Measurements from ENCODE around the gene PTPRO.

The PTPRO gene

DNA sequence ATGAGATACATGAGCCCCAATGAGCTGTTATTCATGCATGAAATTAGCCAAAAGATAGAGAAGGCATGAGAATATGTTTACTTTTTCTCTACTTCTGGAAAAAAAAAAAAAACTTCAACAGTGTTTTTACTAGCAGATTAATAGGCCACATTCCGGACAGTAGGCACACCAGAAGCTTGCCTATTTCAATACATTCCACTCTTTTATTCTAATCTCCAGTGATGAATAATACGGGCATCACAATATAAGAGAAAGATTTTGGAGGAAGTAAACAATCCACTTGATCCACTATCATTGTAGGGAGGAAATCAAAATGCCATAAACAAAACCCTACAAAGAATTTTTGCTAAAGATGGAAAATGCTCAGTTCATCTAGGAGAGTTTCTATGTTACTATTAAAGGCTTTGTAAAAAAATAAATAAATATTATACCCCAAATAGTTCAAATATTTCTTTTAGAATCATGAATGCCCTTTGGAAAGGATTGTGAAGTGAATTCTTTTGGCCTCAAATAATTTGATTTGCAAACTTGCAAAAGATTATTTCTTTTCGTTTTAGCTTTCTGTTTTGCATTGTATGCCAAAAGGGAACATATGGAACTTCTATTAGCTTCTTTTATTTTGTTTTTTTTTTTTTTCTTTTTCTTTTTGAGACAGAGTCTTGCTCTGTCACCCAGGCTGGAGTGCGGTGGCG is 234.2 kb downstream of the PTPRO start:
- no peaks in the 10 kb centered on the region for H3K27me3 ChIP-seq (ENCODE audit: insufficient read depth, low read depth, severe bottlenecking)
- no peaks in the 10 kb centered on the region for H3K9me3 ChIP-seq (ENCODE audit: severe bottlenecking)
- H3K36me3 ChIP-seq, result no peaks in the 10 kb centered on the region
- no peak overlapping the region for H3K27ac ChIP-seq
- no peak overlapping the region for H3K4me3 ChIP-seq (ENCODE audit: low read depth, low read length)
- no peak for DNase-seq
- no peak for TF ChIP-seq CTCF (IDR thresholded peaks at IDR 0.05; ENCODE audit: low read depth, low read length)

DNA sequence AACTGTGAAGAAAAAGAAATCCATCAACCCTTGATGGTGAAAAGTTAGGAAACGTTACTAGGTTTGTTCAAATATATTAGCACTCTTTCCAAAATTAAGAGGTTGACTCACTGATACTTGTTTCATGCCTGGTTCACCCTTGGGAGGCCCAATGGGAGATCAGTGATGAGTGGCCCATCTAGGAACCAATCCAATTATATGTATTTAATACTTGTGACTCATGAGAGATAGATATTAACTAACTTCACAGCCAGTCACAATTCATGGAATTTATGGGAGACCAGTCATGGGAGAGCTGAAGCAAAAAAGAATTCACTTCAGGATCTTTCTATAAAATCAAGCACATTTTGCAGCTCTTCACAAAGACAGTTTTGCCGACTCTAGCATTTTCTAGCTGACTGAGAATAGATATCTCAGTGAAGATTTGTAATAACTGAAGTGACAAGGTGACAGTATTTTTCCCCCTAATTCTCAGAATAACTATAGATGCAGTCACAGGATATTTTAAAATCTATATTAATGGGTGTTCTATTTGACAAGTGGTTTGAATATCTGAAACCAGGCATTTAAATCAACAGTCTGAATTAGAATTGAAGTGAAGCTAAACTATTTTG is 236.7 kb downstream of the PTPRO start:
- no peaks in the 10 kb centered on the region for H3K36me3 ChIP-seq
- H3K4me3 ChIP-seq (ENCODE audit: low read depth, low read length), result no peak overlapping the region
- no peaks in the 10 kb centered on the region for H3K27me3 ChIP-seq (ENCODE audit: insufficient read depth, low read depth, severe bottlenecking)
- H3K9me3 ChIP-seq (ENCODE audit: severe bottlenecking), result no peaks in the 10 kb centered on the region
- no peak for DNase-seq
- TF ChIP-seq CTCF (IDR thresholded peaks at IDR 0.05; ENCODE audit: low read depth, low read length), result no peak
- no peak overlapping the region for H3K27ac ChIP-seq

GRCh38 chr12:15561396-15561795 is 239.1 kb downstream of the PTPRO start:
- Histone ChIP-seq H3K4me3 (ENCODE audit: low read depth, low read length) (no peak overlapping the region), H3K9me3 (ENCODE audit: severe bottlenecking) (no peaks in the 10 kb centered on the region), H3K27ac (no peak overlapping the region), H3K27me3 (ENCODE audit: insufficient read depth, low read depth, severe bottlenecking) (no peaks in the 10 kb centered on the region), H3K36me3 (no peaks in the 10 kb centered on the region)
- TF ChIP-seq CTCF (IDR thresholded peaks at IDR 0.05; ENCODE audit: low read depth, low read length), result no peak
- no peak for DNase-seq

DNA sequence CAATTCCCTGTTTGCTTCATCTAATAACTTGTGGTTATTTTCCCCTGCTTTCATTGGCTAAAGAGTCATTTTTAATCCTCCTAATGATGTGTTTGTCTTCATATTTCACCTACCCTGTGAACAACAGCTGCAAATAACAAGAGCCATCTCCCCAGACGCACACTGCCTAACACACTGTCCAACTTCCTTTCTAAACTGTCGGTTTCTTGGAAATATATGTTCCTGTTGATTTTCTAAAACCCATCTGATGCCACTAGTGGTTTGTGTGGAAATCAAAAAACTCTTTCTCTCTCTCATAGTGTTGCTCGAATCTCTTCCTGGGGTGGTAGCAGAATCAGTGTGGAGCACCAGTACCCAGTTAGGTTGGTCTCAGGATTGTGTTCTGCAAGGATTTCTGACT is 240.0 kb downstream of the PTPRO start:
- no peak for TF ChIP-seq CTCF (IDR thresholded peaks at IDR 0.05; ENCODE audit: low read depth, low read length)
- no peak overlapping the region for H3K27ac ChIP-seq
- H3K36me3 ChIP-seq, result no peaks in the 10 kb centered on the region

DNA sequence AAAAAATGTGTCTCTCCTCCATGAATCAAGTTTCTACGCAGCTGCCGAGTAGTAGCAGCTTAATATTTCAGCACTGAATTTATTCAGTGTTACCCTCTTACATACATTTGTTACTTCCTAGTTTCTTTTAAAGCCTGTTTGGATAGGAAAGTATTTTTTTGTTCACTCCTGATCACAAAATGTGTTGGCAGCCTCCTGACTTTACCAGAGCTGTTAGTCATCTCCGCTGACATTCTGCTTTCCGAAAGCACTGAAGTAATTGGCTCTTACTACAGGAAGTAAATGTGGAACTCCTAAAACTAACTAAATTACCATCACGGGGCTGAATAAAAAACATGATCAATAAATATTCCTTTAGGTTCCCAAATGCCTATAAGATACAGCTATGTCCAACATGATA is 241.4 kb downstream of the PTPRO start:
- Histone ChIP-seq H3K27me3 (ENCODE audit: insufficient read depth, low read depth, severe bottlenecking) (no peaks in the 10 kb centered on the region), H3K27ac (no peak overlapping the region), H3K36me3 (no peaks in the 10 kb centered on the region), H3K9me3 (ENCODE audit: severe bottlenecking) (no peaks in the 10 kb centered on the region), H3K4me3 (ENCODE audit: low read depth, low read length) (no peak overlapping the region)
- TF ChIP-seq CTCF (IDR thresholded peaks at IDR 0.05; ENCODE audit: low read depth, low read length), result no peak
- no peak for DNase-seq

More for the DNA sequence above, 240.0 kb downstream of the PTPRO start:
- H3K4me3 ChIP-seq (ENCODE audit: low read depth, low read length), result no peak overlapping the region
- DNase-seq, result no peak
- H3K9me3 ChIP-seq (ENCODE audit: severe bottlenecking), result no peaks in the 10 kb centered on the region
- no peaks in the 10 kb centered on the region for H3K27me3 ChIP-seq (ENCODE audit: insufficient read depth, low read depth, severe bottlenecking)

GRCh38 chr12:15574353-15574752 is 252.0 kb downstream of the PTPRO start:
- Histone ChIP-seq H3K27me3 (ENCODE audit: insufficient read depth, low read depth, severe bottlenecking) (no peaks in the 10 kb centered on the region), H3K9me3 (ENCODE audit: severe bottlenecking) (no peaks in the 10 kb centered on the region), H3K36me3 (no peaks in the 10 kb centered on the region), H3K27ac (no peak overlapping the region), H3K4me3 (ENCODE audit: low read depth, low read length) (no peak overlapping the region)
- TF ChIP-seq CTCF (IDR thresholded peaks at IDR 0.05; ENCODE audit: low read depth, low read length), result no peak
- DNase-seq, result no peak
